ENCODE data around the gene KCNN3. TPM values are rescaled to one million over a fixed set of nuclear protein-coding genes. Genes with fewer than 3 reads are reported as not detected.

Gene KCNN3
- total RNA-seq, 4 donors from 2014 or later, result 3.5 to 5.6 (median 4.4) TPM

DNA sequence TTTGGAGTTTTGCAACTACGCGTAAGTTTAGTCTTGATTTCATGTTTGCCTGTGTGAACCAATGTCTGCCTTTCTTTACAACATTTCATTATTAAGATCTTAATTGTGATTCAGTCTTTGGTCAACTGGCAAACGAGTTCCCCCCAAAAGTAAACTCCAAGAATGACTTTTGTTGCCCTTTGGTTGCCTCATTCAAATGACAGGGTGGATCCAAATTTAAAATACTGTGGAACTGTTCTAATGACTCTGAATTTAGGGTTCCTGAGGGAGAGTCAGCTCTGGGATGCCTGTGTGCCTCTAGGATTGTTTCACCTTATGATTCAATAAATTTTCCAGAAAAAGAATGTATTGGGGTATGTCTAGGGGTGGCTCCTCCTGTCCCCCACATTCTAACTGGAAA lies 105.3 kb downstream of the KCNN3 start:
- TF ChIP-seq CTCF (IDR thresholded peaks at IDR 0.05), result no peak
- no peak for TF ChIP-seq POLR2A (IDR thresholded peaks at IDR 0.05)
- Histone ChIP-seq H3K4me3 (replicated peaks in 1 of 3) (no peak overlapping the region), H3K27ac (no peak overlapping the region), H3K36me3 (no peaks in the 10 kb centered on the region), H3K9me3 (no peaks in the 10 kb centered on the region), H3K27me3 (no peaks in the 10 kb centered on the region), H3K4me1 (peaks cover 0 to 17% of the 10 kb centered on the region in 2 donors)
- WGBS, 2 donors, result 88 to 91% methylated on average over 3 of the region's 3 CpGs
- intact Hi-C loops (cut with DNase I), result no loop called here
- no peak for DNase-seq

- Histone ChIP-seq H3K4me1 (peaks cover 0 to 21% of the 10 kb centered on the region in 2 donors), H3K27ac (no peak overlapping the region), H3K4me3 (replicated peaks in 1 of 3) (no peak overlapping the region), H3K36me3 (no peaks in the 10 kb centered on the region), H3K27me3 (no peaks in the 10 kb centered on the region), H3K9me3 (no peaks in the 10 kb centered on the region)
- intact Hi-C loops (cut with DNase I), result no loop called here
- 97 to 100% methylated on average over 1 of the region's 1 CpG for WGBS, 2 donors
- TF ChIP-seq CTCF (IDR thresholded peaks at IDR 0.05), result no peak
- no peak for TF ChIP-seq POLR2A (IDR thresholded peaks at IDR 0.05)
- no peak for DNase-seq
Observed at GRCh38 chr1:154764181-154764580, 105.9 kb downstream of the KCNN3 start.

GRCh38 chr1:154760469-154760933 lies 109.6 kb downstream of the KCNN3 start:
- 2 to 8% methylated on average over 11 to 13 of the region's 54 CpGs for WGBS, 2 donors
- no peaks in the 10 kb centered on the region for H3K36me3 ChIP-seq
- peak overlapping the region in 1 of 3 donors; percentile 22 for H3K4me3 ChIP-seq (replicated peaks in 1 of 3)
- H3K27ac ChIP-seq, result no peak overlapping the region
- peaks cover 0 to 24% of the 10 kb centered on the region in 2 donors for H3K4me1 ChIP-seq
- no peaks in the 10 kb centered on the region for H3K27me3 ChIP-seq
- DNase-seq, result peak; percentile 80 to 82
- TF ChIP-seq POLR2A (IDR thresholded peaks at IDR 0.05), result no peak
- TF ChIP-seq CTCF (IDR thresholded peaks at IDR 0.05), result peak; percentile 42 to 88 (median 68)
- intact Hi-C loops (cut with DNase I), result no loop called here
- H3K9me3 ChIP-seq, result no peaks in the 10 kb centered on the region

- Histone ChIP-seq H3K9me3 (no peaks in the 10 kb centered on the region), H3K27ac (no peak overlapping the region), H3K36me3 (no peaks in the 10 kb centered on the region), H3K4me1 (peaks cover 0 to 24% of the 10 kb centered on the region in 2 donors), H3K27me3 (no peaks in the 10 kb centered on the region), H3K4me3 (replicated peaks in 1 of 3) (no peak overlapping the region)
- no peak for DNase-seq
- TF ChIP-seq POLR2A (IDR thresholded peaks at IDR 0.05) (no peak), CTCF (IDR thresholded peaks at IDR 0.05) (no peak)
- intact Hi-C loops (cut with DNase I), result loop anchor here (5.0 to 10.0 kb wide), 3 partner anchors 115 to 282 kb away; partner anchors contain the start of gene KCNN3
- WGBS, 2 donors, result 95 to 97% methylated on average over 8 of the region's 8 CpGs
Observed at GRCh38 chr1:154759793-154760192, 110.3 kb downstream of the KCNN3 start.

DNA sequence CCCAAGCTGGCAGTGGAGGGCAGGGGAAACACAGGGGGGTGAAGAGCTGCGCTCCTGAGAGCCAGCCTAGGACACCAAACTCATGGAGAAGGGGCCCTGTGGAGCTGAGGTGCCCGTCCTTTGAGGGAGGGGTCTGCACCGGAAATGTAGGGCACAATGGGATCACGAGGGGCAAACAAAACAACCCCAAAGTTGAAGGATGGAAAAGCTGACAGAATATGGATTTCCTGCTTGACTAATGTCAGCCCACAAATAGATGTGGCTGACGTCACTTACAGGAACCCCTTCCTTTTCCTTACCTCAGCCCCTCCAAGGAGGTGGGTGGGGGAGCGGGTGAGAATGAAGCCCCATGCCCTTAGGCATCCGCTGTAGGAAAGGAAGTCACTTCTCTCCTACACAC lies 110.9 kb downstream of the KCNN3 start:
- no peak overlapping the region for H3K4me3 ChIP-seq (replicated peaks in 1 of 3)
- no peak for DNase-seq
- H3K9me3 ChIP-seq, result no peaks in the 10 kb centered on the region
- H3K36me3 ChIP-seq, result no peaks in the 10 kb centered on the region
- no peak for TF ChIP-seq POLR2A (IDR thresholded peaks at IDR 0.05)
- no peak for TF ChIP-seq CTCF (IDR thresholded peaks at IDR 0.05)
- 75 to 83% methylated on average over 7 of the region's 7 CpGs for WGBS, 2 donors
- H3K4me1 ChIP-seq, result peaks cover 0 to 24% of the 10 kb centered on the region in 2 donors
- no peaks in the 10 kb centered on the region for H3K27me3 ChIP-seq
- intact Hi-C loops (cut with DNase I), result loop anchor here (5.0 to 10.0 kb wide), 3 partner anchors 116 to 282 kb away; partner anchors contain the start of gene KCNN3
- no peak overlapping the region for H3K27ac ChIP-seq
